HCT116 (cell line): ENCODE data around the gene CACNB1. TPM values are rescaled to one million over a fixed set of nuclear protein-coding genes. Genes with fewer than 3 reads are reported as not detected.

Experiments used
- ATAC-seq: fragments of 200-7000 bp; cut with Tn5 transposase; 2 replicates; pipeline ENCODE4 v1.9.1; 2020; ENCODE audit warnings: mild to moderate bottlenecking, moderate library complexity
- BruUV-seq: library from RNA; stranded (reverse); fragments of 400-500 nt; replicated peaks from 2 replicates; lab custom pipeline; 2021; lab: Mats Ljungman, UMichigan
- CTCF ChIA-PET: fragments of 300-600 bp; sonication (Branson Sonifier 250); formaldehyde crosslinking; loops from one replicate; lab custom pipeline; 2021; ENCODE audit warnings: antibody characterized with exemption; lab: Charles Lee
- POLR2A ChIA-PET: fragments of 300-600, 350-600 bp; sonication (Branson Sonifier 250); formaldehyde crosslinking; loops from one replicate; lab custom pipeline; 2021; ENCODE audit warnings: antibody characterized with exemption; lab: Charles Lee
- RAD21 ChIA-PET, 2 experiments: fragments of 300-600 bp; sonication (Branson Sonifier 250); formaldehyde crosslinking; loops; one replicate each; lab custom pipeline; 2023; ENCODE audit warnings: low total read pairs in 2 of 2; ENCODE audit not compliant: uncharacterized antibody in 2 of 2, unreplicated experiment in 2 of 2, low non-redundant PET in 1 of 2; lab: Charles Lee
- DNase-seq: peaks from one replicate; pipeline ENCODE4 v3.0.0-alpha.2; 2010; ENCODE audit warnings: low read depth, low spot score
- H2AFZ ChIP-seq: fragments of 200-600 bp; shearing (Covaris generic), sonication (generic); 2 replicates; pipeline ENCODE4 v1.6.1; 2017; ENCODE audit warnings: low read depth, mixed run types, mixed read lengths, antibody characterized with exemption, low read length; ENCODE audit not compliant: poor library complexity, severe bottlenecking
- H3K27ac ChIP-seq: 2 replicates; pipeline ENCODE4 v1.5.1; 2012; ENCODE audit warnings: low read depth, low read length
- H3K27me3 ChIP-seq: fragments of 200-600 bp; sonication (generic); 2 replicates; pipeline ENCODE4 v1.6.1; 2016; ENCODE audit warnings: mixed run types, low read length, mixed read lengths; ENCODE audit not compliant: insufficient read depth
- H3K36me3 ChIP-seq, 2 experiments: fragments of 200-500 bp in 1 of 2; fragments of 200-600 bp in 1 of 2; sonication (Bioruptor generic) in 1 of 2; sonication (generic) in 1 of 2; 2 replicates each; pipeline versions ENCODE4 v1.5.1 to v1.6.1; 2014 to 2016; ENCODE audit warnings: low read length in 2 of 2, inconsistent platforms in 1 of 2, mixed read lengths in 1 of 2, mixed run types in 1 of 2; ENCODE audit not compliant: insufficient read depth in 2 of 2, control insufficient read depth in 1 of 2
- H3K4me1 ChIP-seq, 2 experiments: fragments of 200-600 bp in 1 of 2; sonication (generic) in 1 of 2; 2 replicates each; pipeline versions ENCODE4 v1.5.1 to v1.6.1; 2012 to 2017; ENCODE audit warnings: low read length in 2 of 2, inconsistent platforms in 1 of 2, mild to moderate bottlenecking in 1 of 2, mixed read lengths in 1 of 2, mixed run types in 1 of 2, moderate library complexity in 1 of 2; ENCODE audit not compliant: insufficient read depth in 2 of 2, control insufficient read depth in 1 of 2
- H3K4me2 ChIP-seq: fragments of 200-600 bp; sonication (generic); 2 replicates; pipeline ENCODE4 v1.6.1; 2017; ENCODE audit warnings: mixed run types, low read length, mixed read lengths
- H3K4me3 ChIP-seq, 2 experiments: fragments of 200-600 bp in 1 of 2; sonication (generic) in 1 of 2; replicated peaks in 1 of 2; 2 replicates each; pipeline ENCODE4 v1.5.1; 2011 to 2016; ENCODE audit warnings: low read length in 2 of 2, control low read depth in 1 of 2, low read depth in 1 of 2, mild to moderate bottlenecking in 1 of 2, mixed read lengths in 1 of 2, mixed run types in 1 of 2
- H3K79me2 ChIP-seq: fragments of 200-600 bp; sonication (generic); 2 replicates; pipeline ENCODE4 v1.6.1; 2017; ENCODE audit warnings: mild to moderate bottlenecking, mixed run types, low read length, moderate library complexity, mixed read lengths; ENCODE audit not compliant: insufficient read depth
- H3K9ac ChIP-seq: fragments of 200-600 bp; sonication (generic); 2 replicates; pipeline ENCODE4 v1.6.1; 2016; ENCODE audit warnings: low read length, mixed read lengths
- H3K9me2 ChIP-seq: fragments of 200-600 bp; sonication (generic), shearing (Covaris generic); 2 replicates; pipeline ENCODE4 v1.6.1; 2017; ENCODE audit warnings: mixed run types, mild to moderate bottlenecking, moderate library complexity; ENCODE audit not compliant: insufficient read depth
- H3K9me3 ChIP-seq, 2 experiments: fragments of 200-500 bp in 1 of 2; fragments of 200-600 bp in 1 of 2; sonication (Bioruptor generic) in 1 of 2; sonication (generic) in 1 of 2; 2 replicates each; pipeline ENCODE4 v1.6.1; 2014 to 2017; ENCODE audit warnings: low read length in 2 of 2, mixed read lengths in 2 of 2, inconsistent platforms in 1 of 2, low read depth in 1 of 2, mild to moderate bottlenecking in 1 of 2, mixed run types in 1 of 2, moderate library complexity in 1 of 2; ENCODE audit not compliant: control insufficient read depth in 1 of 2, insufficient read depth in 1 of 2
- H4K20me1 ChIP-seq: fragments of 200-600 bp; sonication (generic), shearing (Covaris generic); 2 replicates; pipeline ENCODE4 v1.6.1; 2017; ENCODE audit warnings: mixed run types, mild to moderate bottlenecking, moderate library complexity; ENCODE audit not compliant: insufficient read depth
- EZH2 ChIP-seq: fragments of 200-600 bp; sonication (generic); IDR thresholded peaks from 2 replicates; pipeline ENCODE4 v1.6.1; 2017; ENCODE audit warnings: antibody characterized with exemption, mixed run types
- EZH2phosphoT487 ChIP-seq: fragments of 200-600 bp; IDR thresholded peaks from 2 replicates; pipeline ENCODE4 v1.6.1; 2018; ENCODE audit warnings: antibody characterized with exemption, borderline replicate concordance
- FOSL1 ChIP-seq: IDR thresholded peaks from 2 replicates; pipeline ENCODE4 v1.6.1; 2012; ENCODE audit warnings: low read depth
- JUND ChIP-seq: IDR thresholded peaks from 2 replicates; pipeline ENCODE4 v1.6.1; 2012
- POLR2A ChIP-seq: IDR thresholded peaks from 2 replicates; pipeline ENCODE4 v1.7.0; 2011; ENCODE audit warnings: borderline replicate concordance; ENCODE audit not compliant: insufficient read depth, insufficient read length; ENCODE audit errors: extremely low read depth
- POLR2AphosphoS5 ChIP-seq: IDR thresholded peaks from 2 replicates; pipeline ENCODE4 v1.6.1; 2011; ENCODE audit warnings: mild to moderate bottlenecking, low read depth, low read length, moderate library complexity
- SIN3A ChIP-seq: IDR thresholded peaks from 2 replicates; pipeline ENCODE4 v1.6.1; 2012; ENCODE audit warnings: low read depth
- SP1 ChIP-seq: IDR thresholded peaks from 2 replicates; pipeline ENCODE4 v1.6.1; 2012; ENCODE audit warnings: low read depth
- SRF ChIP-seq: IDR thresholded peaks from 2 replicates; pipeline ENCODE4 v1.6.1; 2012; ENCODE audit warnings: low read depth
- TCF7L2 ChIP-seq: IDR thresholded peaks from 2 replicates; pipeline ENCODE4 v1.7.0; 2011; ENCODE audit warnings: borderline replicate concordance, inconsistent platforms; ENCODE audit not compliant: insufficient read depth, insufficient read length; ENCODE audit errors: extremely low read depth
- ZFX ChIP-seq: fragments of 450-650 bp; IDR thresholded peaks from 2 replicates; pipeline ENCODE4 v1.6.1; 2017
- ZNF274 ChIP-seq: fragments of 200-500 bp; sonication (Bioruptor generic); IDR thresholded peaks from 2 replicates; pipeline ENCODE4 v1.6.1; 2014; ENCODE audit warnings: mild to moderate bottlenecking, low read depth, low read length, inconsistent platforms
- intact Hi-C: fragments of 100-400 bp; cut with micrococcal nuclease; formaldehyde crosslinking; loops from 2 replicates; pipeline ENCODE4 v1.10.0; 2022
- total RNA-seq: library from RNA; stranded (reverse); gene quantifications from one replicate; pipeline ENCODE4 v1.2.1, GENCODE V29; 2021; ENCODE audit not compliant: unreplicated experiment
- TF ChIP-seq, protein P1 (sequence below), 3 experiments: fragments of 200-600 bp in 1 of 3; sonication (generic) in 1 of 3; IDR thresholded peaks in 2 of 3; conservative IDR thresholded peaks in 1 of 3; 2 replicates each; pipeline ENCODE4 v1.5.1; 2012 to 2017; ENCODE audit warnings: low read depth in 2 of 3, low read length in 2 of 3, antibody characterized with exemption in 1 of 3, borderline replicate concordance in 1 of 3, control low read depth in 1 of 3, mild to moderate bottlenecking in 1 of 3, mixed read lengths in 1 of 3, mixed run types in 1 of 3, moderate library complexity in 1 of 3; ENCODE audit not compliant: insufficient read depth in 1 of 3
- TF ChIP-seq, protein P2 (sequence below): IDR thresholded peaks from 2 replicates; pipeline ENCODE4 v1.6.1; 2012; ENCODE audit warnings: low read depth
- TF ChIP-seq, protein P3 (sequence below): IDR thresholded peaks from 2 replicates; pipeline ENCODE4 v1.6.1; 2011; ENCODE audit warnings: mild to moderate bottlenecking, low read length, moderate library complexity; ENCODE audit not compliant: insufficient replicate concordance; ENCODE audit errors: extremely low read depth
- TF ChIP-seq, protein P4 (sequence below): IDR thresholded peaks from 2 replicates; pipeline ENCODE4 v1.6.1; 2012
- TF ChIP-seq, protein P5 (sequence below): IDR thresholded peaks from 2 replicates; pipeline ENCODE4 v1.6.1; 2012

Gene CACNB1
- total RNA-seq, 1 experiment from 2014 or later: 13.0 TPM

DNA sequence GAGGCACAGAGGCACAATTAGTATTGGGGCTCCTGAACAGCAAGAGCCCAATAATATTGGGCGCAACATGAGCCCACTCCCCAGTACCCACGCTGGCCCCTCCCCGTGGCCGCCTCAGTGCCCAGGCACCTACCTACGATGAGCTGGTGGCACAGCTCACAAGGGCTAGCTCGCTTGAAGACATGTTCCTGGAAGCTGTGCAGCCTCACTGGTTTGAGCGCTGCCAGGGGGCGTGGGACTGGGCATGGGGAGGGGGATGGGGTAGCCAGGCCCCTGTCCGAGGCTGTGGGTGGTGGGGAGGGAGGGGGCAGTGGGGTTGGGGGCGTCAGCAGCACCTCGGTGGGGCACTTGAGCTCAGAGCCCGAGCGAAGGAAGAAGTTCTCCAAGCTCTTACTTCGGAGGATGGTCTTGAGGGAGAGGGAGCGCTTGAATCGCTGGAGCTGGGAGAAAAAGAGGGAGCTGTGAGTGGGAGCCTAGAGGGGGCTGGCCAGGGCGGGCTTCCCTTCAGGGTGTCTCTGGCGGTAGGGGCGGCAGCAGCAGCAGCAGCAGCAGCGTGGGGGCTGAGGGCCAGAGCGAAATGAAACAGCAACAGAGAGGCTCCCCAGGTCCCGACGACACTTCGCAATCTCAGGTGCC lies 20.4 kb upstream of the CACNB1 start:
- CTCF ChIA-PET: interaction anchor here (1.6 to 2.0 kb wide), 2 partner anchors 11 to 18 kb away, joined by 6 to 7 read pairs; no protein-coding TSS in a partner anchor
- no peak overlapping the region for H3K4me2 ChIP-seq
- POLR2A ChIA-PET: interaction anchor here (1.5 kb wide), 1 partner anchor 18 kb away, joined by 3 read pairs; the partner anchor contains the start of gene RPL19

More for the DNA sequence above, 20.4 kb upstream of the CACNB1 start:
- no peak overlapping the region for H2AFZ ChIP-seq
- no peaks in the 10 kb centered on the region for H3K79me2 ChIP-seq
- ATAC-seq (no peak), DNase-seq (no peak)
- H3K9ac ChIP-seq: no peak overlapping the region
- RAD21 ChIA-PET: interaction anchor here in 1 of 2 experiments (0.6 kb wide), 1 partner anchor 18 kb away, joined by 5 read pairs; no protein-coding TSS in a partner anchor
- intact Hi-C loops: no loop called here
- H3K9me3 ChIP-seq: no peaks in the 10 kb centered on the region
- TF ChIP-seq SRF (no peak), EZH2phosphoT487 (no peak), ZNF274 (no peak), TCF7L2 (no peak), FOSL1 (no peak), POLR2AphosphoS5 (no peak), SP1 (no peak), SIN3A (no peak), POLR2A (no peak), ZFX (no peak), JUND (no peak), EZH2 (no peak)
- TF ChIP-seq, protein P1, sequence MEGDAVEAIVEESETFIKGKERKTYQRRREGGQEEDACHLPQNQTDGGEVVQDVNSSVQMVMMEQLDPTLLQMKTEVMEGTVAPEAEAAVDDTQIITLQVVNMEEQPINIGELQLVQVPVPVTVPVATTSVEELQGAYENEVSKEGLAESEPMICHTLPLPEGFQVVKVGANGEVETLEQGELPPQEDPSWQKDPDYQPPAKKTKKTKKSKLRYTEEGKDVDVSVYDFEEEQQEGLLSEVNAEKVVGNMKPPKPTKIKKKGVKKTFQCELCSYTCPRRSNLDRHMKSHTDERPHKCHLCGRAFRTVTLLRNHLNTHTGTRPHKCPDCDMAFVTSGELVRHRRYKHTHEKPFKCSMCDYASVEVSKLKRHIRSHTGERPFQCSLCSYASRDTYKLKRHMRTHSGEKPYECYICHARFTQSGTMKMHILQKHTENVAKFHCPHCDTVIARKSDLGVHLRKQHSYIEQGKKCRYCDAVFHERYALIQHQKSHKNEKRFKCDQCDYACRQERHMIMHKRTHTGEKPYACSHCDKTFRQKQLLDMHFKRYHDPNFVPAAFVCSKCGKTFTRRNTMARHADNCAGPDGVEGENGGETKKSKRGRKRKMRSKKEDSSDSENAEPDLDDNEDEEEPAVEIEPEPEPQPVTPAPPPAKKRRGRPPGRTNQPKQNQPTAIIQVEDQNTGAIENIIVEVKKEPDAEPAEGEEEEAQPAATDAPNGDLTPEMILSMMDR (IDR thresholded peaks at IDR 0.05 in 2 of 3, conservative IDR thresholded peaks at IDR 0.05 in 1 of 3; ENCODE audit: borderline replicate concordance in 1 of 3, insufficient read depth in 1 of 3, low read depth in 2 of 3, low read length in 2 of 3): no peak
- TF ChIP-seq, protein P2, sequence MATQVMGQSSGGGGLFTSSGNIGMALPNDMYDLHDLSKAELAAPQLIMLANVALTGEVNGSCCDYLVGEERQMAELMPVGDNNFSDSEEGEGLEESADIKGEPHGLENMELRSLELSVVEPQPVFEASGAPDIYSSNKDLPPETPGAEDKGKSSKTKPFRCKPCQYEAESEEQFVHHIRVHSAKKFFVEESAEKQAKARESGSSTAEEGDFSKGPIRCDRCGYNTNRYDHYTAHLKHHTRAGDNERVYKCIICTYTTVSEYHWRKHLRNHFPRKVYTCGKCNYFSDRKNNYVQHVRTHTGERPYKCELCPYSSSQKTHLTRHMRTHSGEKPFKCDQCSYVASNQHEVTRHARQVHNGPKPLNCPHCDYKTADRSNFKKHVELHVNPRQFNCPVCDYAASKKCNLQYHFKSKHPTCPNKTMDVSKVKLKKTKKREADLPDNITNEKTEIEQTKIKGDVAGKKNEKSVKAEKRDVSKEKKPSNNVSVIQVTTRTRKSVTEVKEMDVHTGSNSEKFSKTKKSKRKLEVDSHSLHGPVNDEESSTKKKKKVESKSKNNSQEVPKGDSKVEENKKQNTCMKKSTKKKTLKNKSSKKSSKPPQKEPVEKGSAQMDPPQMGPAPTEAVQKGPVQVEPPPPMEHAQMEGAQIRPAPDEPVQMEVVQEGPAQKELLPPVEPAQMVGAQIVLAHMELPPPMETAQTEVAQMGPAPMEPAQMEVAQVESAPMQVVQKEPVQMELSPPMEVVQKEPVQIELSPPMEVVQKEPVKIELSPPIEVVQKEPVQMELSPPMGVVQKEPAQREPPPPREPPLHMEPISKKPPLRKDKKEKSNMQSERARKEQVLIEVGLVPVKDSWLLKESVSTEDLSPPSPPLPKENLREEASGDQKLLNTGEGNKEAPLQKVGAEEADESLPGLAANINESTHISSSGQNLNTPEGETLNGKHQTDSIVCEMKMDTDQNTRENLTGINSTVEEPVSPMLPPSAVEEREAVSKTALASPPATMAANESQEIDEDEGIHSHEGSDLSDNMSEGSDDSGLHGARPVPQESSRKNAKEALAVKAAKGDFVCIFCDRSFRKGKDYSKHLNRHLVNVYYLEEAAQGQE: no peak
- TF ChIP-seq, protein P3, sequence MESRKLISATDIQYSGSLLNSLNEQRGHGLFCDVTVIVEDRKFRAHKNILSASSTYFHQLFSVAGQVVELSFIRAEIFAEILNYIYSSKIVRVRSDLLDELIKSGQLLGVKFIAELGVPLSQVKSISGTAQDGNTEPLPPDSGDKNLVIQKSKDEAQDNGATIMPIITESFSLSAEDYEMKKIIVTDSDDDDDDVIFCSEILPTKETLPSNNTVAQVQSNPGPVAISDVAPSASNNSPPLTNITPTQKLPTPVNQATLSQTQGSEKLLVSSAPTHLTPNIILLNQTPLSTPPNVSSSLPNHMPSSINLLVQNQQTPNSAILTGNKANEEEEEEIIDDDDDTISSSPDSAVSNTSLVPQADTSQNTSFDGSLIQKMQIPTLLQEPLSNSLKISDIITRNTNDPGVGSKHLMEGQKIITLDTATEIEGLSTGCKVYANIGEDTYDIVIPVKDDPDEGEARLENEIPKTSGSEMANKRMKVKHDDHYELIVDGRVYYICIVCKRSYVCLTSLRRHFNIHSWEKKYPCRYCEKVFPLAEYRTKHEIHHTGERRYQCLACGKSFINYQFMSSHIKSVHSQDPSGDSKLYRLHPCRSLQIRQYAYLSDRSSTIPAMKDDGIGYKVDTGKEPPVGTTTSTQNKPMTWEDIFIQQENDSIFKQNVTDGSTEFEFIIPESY: no peak
- TF ChIP-seq, protein P4, sequence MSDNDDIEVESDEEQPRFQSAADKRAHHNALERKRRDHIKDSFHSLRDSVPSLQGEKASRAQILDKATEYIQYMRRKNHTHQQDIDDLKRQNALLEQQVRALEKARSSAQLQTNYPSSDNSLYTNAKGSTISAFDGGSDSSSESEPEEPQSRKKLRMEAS: no peak
- TF ChIP-seq, protein P5, sequence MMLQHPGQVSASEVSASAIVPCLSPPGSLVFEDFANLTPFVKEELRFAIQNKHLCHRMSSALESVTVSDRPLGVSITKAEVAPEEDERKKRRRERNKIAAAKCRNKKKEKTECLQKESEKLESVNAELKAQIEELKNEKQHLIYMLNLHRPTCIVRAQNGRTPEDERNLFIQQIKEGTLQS: no peak
- peaks cover 15 to 18% of the 10 kb centered on the region in 2 experiments for H3K4me1 ChIP-seq
- no peaks in the 10 kb centered on the region for H4K20me1 ChIP-seq
- no peak overlapping the region for H3K4me3 ChIP-seq
- no TSS peak for BruUV-seq
- no peak overlapping the region for H3K27ac ChIP-seq
- no peaks in the 10 kb centered on the region for H3K9me2 ChIP-seq
- H3K36me3 ChIP-seq: no peaks in the 10 kb centered on the region
- no peaks in the 10 kb centered on the region for H3K27me3 ChIP-seq
